ENCODE data around the gene MMAB. TPM values are rescaled to one million over a fixed set of nuclear protein-coding genes. Genes with fewer than 3 reads are reported as not detected.

The MMAB gene
- total and polyA plus RNA-seq, 2 experiments from 2014 or later, result 6.7 to 26.8 TPM

DNA sequence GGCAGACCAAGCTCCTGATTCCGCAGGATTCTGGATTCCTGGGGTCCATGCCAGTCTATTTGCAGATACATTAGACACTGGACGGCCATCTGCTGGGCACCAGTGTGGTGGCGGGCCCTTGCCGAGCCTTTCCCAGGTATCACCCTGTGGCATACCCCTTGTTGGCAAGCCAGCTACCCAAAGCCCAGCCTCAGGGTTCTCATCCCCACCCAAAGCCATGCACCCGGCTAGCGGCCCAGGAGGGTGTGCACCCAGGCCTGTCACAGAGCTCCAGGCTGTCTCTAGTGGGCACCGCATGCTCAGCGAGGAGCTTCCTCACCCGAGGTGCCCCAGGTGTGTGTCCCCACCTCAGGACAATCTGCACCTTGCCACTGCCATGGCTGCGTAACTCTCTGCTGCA lies 13.7 kb downstream of the MMAB start:
- H2AFZ ChIP-seq, result no peak overlapping the region
- H3K4me1 ChIP-seq (ENCODE audit: insufficient read depth), result no peaks in the 10 kb centered on the region
- H3K27ac ChIP-seq, result no peak overlapping the region
- no peaks in the 10 kb centered on the region for H3K9me3 ChIP-seq (ENCODE audit: low read depth)
- in situ Hi-C loops (cut with MboI), result no loop called here
- H3K4me3 ChIP-seq, result no peak overlapping the region
- H3K36me3 ChIP-seq (ENCODE audit: low read depth), result no peaks in the 10 kb centered on the region
- peaks cover 10% of the 10 kb centered on the region; the same call in 1 of the 2 replicates for H3K27me3 ChIP-seq (replicated peaks; ENCODE audit: insufficient read depth)
- no peaks in the 10 kb centered on the region for H3F3A ChIP-seq (ENCODE audit: insufficient read depth)
- H3K9me2 ChIP-seq (ENCODE audit: insufficient read depth), result no peaks in the 10 kb centered on the region
- no peaks in the 10 kb centered on the region for H3K79me2 ChIP-seq (ENCODE audit: insufficient read depth)
- no peak for TF ChIP-seq EZH2phosphoT487 (IDR thresholded peaks at IDR 0.05; ENCODE audit: insufficient read depth, low read depth)
- WGBS, 2 experiments (ENCODE audit: low coverage in 1 of 2, low lambda C conversion rate in 2 of 2, missing lambda C conversion rate in 2 of 2), result 92 to 94% methylated on average over 10 of the region's 10 CpGs
- H3K4me2 ChIP-seq (ENCODE audit: unreplicated experiment), result no peak overlapping the region
- DNase-seq, result no peak
- no peaks in the 10 kb centered on the region for H4K20me1 ChIP-seq (ENCODE audit: insufficient read depth)
- H3K9ac ChIP-seq, result no peak overlapping the region

GRCh38 chr12:109559200-109559505 lies 14.2 kb downstream of the MMAB start:
- TF ChIP-seq EZH2phosphoT487 (IDR thresholded peaks at IDR 0.05; ENCODE audit: insufficient read depth, low read depth) (no peak), EZH2 (IDR thresholded peaks at IDR 0.05; ENCODE audit: insufficient read depth, poor library complexity, severe bottlenecking) (no peak)
- Histone ChIP-seq H3K9me3 (ENCODE audit: low read depth) (no peaks in the 10 kb centered on the region), H3K79me2 (ENCODE audit: insufficient read depth) (no peaks in the 10 kb centered on the region), H3F3A (ENCODE audit: insufficient read depth) (no peaks in the 10 kb centered on the region), H3K27me3 (replicated peaks; ENCODE audit: insufficient read depth) (peaks cover 14% of the 10 kb centered on the region; the same call in 1 of the 2 replicates), H3K9me2 (ENCODE audit: insufficient read depth) (no peaks in the 10 kb centered on the region), H3K27ac (no peak overlapping the region), H2AFZ (no peak overlapping the region), H4K20me1 (ENCODE audit: insufficient read depth) (no peaks in the 10 kb centered on the region), H3K36me3 (ENCODE audit: low read depth) (no peaks in the 10 kb centered on the region), H3K4me1 (ENCODE audit: insufficient read depth) (0 out of 2 replicates have a peak, but pooled peaks cover 1% of the 10 kb centered on the region), H3K4me3 (no peak overlapping the region), H3K4me2 (ENCODE audit: unreplicated experiment) (no peak overlapping the region), H3K9ac (no peak overlapping the region)
- 96 to 100% methylated on average over 6 of the region's 6 CpGs for WGBS, 2 experiments (ENCODE audit: low coverage in 1 of 2, low lambda C conversion rate in 2 of 2, missing lambda C conversion rate in 2 of 2)
- in situ Hi-C loops (cut with MboI), result no loop called here
- no peak for DNase-seq

GRCh38 chr12:109558374-109559199 lies 14.7 kb downstream of the MMAB start:
- Histone ChIP-seq H4K20me1 (ENCODE audit: insufficient read depth) (no peaks in the 10 kb centered on the region), H3K4me3 (no peak overlapping the region), H3K27me3 (replicated peaks; ENCODE audit: insufficient read depth) (peaks cover 20% of the 10 kb centered on the region), H3K9ac (no peak overlapping the region), H3K36me3 (ENCODE audit: low read depth) (no peaks in the 10 kb centered on the region), H3K9me3 (ENCODE audit: low read depth) (no peaks in the 10 kb centered on the region), H3K9me2 (ENCODE audit: insufficient read depth) (no peaks in the 10 kb centered on the region), H3K27ac (no peak overlapping the region), H3F3A (ENCODE audit: insufficient read depth) (no peaks in the 10 kb centered on the region), H3K4me1 (ENCODE audit: insufficient read depth) (0 out of 2 replicates have a peak, but pooled peaks cover 4% of the 10 kb centered on the region), H3K79me2 (ENCODE audit: insufficient read depth) (no peaks in the 10 kb centered on the region), H2AFZ (no peak overlapping the region), H3K4me2 (ENCODE audit: unreplicated experiment) (no peak overlapping the region)
- 90 to 92% methylated on average over 25 of the region's 25 CpGs for WGBS, 2 experiments (ENCODE audit: low coverage in 1 of 2, low lambda C conversion rate in 2 of 2, missing lambda C conversion rate in 2 of 2)
- in situ Hi-C loops (cut with MboI), result no loop called here
- no peak for TF ChIP-seq EZH2 (IDR thresholded peaks at IDR 0.05; ENCODE audit: insufficient read depth, poor library complexity, severe bottlenecking)
- TF ChIP-seq EZH2phosphoT487 (IDR thresholded peaks at IDR 0.05; ENCODE audit: insufficient read depth, low read depth), result no peak
- DNase-seq, result no peak

DNA sequence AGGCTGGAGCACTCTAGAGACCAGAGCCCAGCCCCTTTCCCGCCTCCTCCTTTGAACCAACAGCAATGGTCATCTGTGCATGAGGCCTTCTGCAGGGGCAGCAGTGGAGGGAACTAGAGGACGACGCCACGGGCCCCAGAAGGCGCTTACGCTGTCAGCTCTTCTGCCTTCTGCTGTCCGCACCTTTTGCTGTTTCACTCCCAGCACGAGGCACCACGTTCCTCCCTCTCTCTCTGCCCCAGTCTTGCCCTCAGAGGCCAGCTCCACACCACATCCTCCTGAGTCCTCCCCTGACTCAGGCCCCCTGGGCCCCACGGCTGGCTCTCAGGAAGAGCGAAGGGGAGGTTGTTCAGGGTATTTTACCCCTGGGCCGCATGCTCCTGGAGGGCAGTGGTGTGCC lies 15.5 kb downstream of the MMAB start:
- Histone ChIP-seq H3K4me2 (ENCODE audit: unreplicated experiment) (no peak overlapping the region), H3K9me2 (ENCODE audit: insufficient read depth) (no peaks in the 10 kb centered on the region), H3K27ac (no peak overlapping the region), H3K27me3 (replicated peaks; ENCODE audit: insufficient read depth) (peaks cover 26% of the 10 kb centered on the region), H3K9ac (no peak overlapping the region), H3K9me3 (ENCODE audit: low read depth) (no peaks in the 10 kb centered on the region), H3F3A (ENCODE audit: insufficient read depth) (no peaks in the 10 kb centered on the region), H4K20me1 (ENCODE audit: insufficient read depth) (no peaks in the 10 kb centered on the region), H3K36me3 (ENCODE audit: low read depth) (no peaks in the 10 kb centered on the region), H2AFZ (no peak overlapping the region), H3K79me2 (ENCODE audit: insufficient read depth) (no peaks in the 10 kb centered on the region), H3K4me1 (ENCODE audit: insufficient read depth) (0 out of 2 replicates have a peak, but pooled peaks cover 4% of the 10 kb centered on the region), H3K4me3 (no peak overlapping the region)
- TF ChIP-seq EZH2phosphoT487 (IDR thresholded peaks at IDR 0.05; ENCODE audit: insufficient read depth, low read depth) (no peak), EZH2 (IDR thresholded peaks at IDR 0.05; ENCODE audit: insufficient read depth, poor library complexity, severe bottlenecking) (no peak)
- DNase-seq, result no peak
- 92 to 93% methylated on average over 12 of the region's 12 CpGs for WGBS, 2 experiments (ENCODE audit: low coverage in 1 of 2, low lambda C conversion rate in 2 of 2, missing lambda C conversion rate in 2 of 2)
- in situ Hi-C loops (cut with MboI), result no loop called here

All from GM23248 (cell line).